Mucosa of stomach (tissue), 1 donor: ENCODE data around the gene S100A5.
A peak's percentile ranks its signal among the peaks of the same experiment; 100 is the strongest.
"Not testable (repeated sequence)": the region's sequence is repeated elsewhere in the genome, so short reads cannot be mapped to it uniquely, and the experiment has no call there.

Experiments used
- H3K27me3 ChIP-seq: one replicate; pipeline ENCODE4 v1.7.0; 2013; ENCODE audit warnings: mild to moderate bottlenecking, low read length; ENCODE audit not compliant: control insufficient read depth, insufficient read depth
- H3K36me3 ChIP-seq: one replicate; pipeline ENCODE4 v1.7.0; 2013; ENCODE audit warnings: low read length; ENCODE audit not compliant: control insufficient read depth, insufficient read depth
- H3K4me1 ChIP-seq: one replicate; pipeline ENCODE4 v1.7.0; 2013; ENCODE audit warnings: mild to moderate bottlenecking, low read length; ENCODE audit not compliant: control insufficient read depth, insufficient read depth
- H3K4me3 ChIP-seq: one replicate; pipeline ENCODE4 v1.7.0; 2013; ENCODE audit warnings: low read length
- H3K9ac ChIP-seq: one replicate; pipeline ENCODE4 v1.7.0; 2013; ENCODE audit warnings: mild to moderate bottlenecking, low read length, moderate library complexity
- H3K9me3 ChIP-seq: one replicate; pipeline ENCODE4 v1.7.0; 2013; ENCODE audit warnings: mild to moderate bottlenecking, low read length, moderate library complexity; ENCODE audit not compliant: control insufficient read depth
- donor health status: Pancreatic carcinoma.

The S100A5 gene

GRCh38 chr1:153534226-153534924 is 6.4 kb downstream of the S100A5 start:
- Histone ChIP-seq H3K9me3 (no peaks in the 10 kb centered on the region), H3K36me3 (peaks cover 14% of the 10 kb centered on the region), H3K27me3 (no peaks in the 10 kb centered on the region), H3K9ac (peak overlapping the region; percentile 99), H3K4me3 (peak overlapping the region; percentile 85), H3K4me1 (peaks cover 62% of the 10 kb centered on the region)

DNA sequence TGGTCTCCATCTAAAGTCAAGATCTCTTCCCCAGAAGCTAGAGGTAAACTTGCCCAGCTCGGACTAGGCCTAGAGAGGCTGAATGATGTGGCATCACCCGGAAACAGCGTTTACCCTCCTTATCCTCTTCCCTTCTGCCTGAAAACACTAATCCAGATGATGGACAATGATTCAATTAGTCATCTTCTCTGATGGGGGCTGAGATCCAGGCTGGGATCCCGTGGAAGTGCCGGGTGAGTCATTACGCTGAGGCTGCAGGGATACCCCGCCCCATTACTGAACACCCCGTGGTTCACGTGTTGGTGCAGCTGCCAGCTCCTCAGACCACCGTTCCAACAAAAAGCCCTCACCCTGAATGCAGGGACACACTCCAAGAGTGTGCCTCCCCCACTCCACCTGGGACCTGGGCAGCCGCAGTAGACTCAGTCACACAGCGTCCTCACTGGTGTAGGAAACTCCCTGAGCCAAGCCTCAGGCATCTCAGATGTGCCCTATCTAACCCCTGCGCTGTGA is 7.0 kb downstream of the S100A5 start:
- peaks cover 62% of the 10 kb centered on the region for H3K4me1 ChIP-seq
- H3K27me3 ChIP-seq: no peaks in the 10 kb centered on the region
- H3K4me3 ChIP-seq: peak overlapping the region; percentile 85
- no peaks in the 10 kb centered on the region for H3K9me3 ChIP-seq
- H3K36me3 ChIP-seq: peaks cover 14% of the 10 kb centered on the region
- peak overlapping the region; percentile 99 for H3K9ac ChIP-seq

- peak overlapping the region; percentile 85 for H3K4me3 ChIP-seq
- H3K9ac ChIP-seq: peak overlapping the region; percentile 99
- no peaks in the 10 kb centered on the region for H3K27me3 ChIP-seq
- H3K4me1 ChIP-seq: peaks cover 54% of the 10 kb centered on the region
- peaks cover 14% of the 10 kb centered on the region for H3K36me3 ChIP-seq
- H3K9me3 ChIP-seq: no peaks in the 10 kb centered on the region
These were observed 7.8 kb downstream of the S100A5 start for GRCh38 chr1:153532769-153533599.

GRCh38 chr1:153532181-153532580 is 8.6 kb downstream of the S100A5 start:
- Histone ChIP-seq H3K4me3 (no peak overlapping the region), H3K9ac (peak overlapping the region; percentile 99), H3K27me3 (no peaks in the 10 kb centered on the region), H3K9me3 (no peaks in the 10 kb centered on the region), H3K4me1 (peaks cover 46% of the 10 kb centered on the region), H3K36me3 (peaks cover 14% of the 10 kb centered on the region)

- H3K4me3 ChIP-seq: no peak overlapping the region
- H3K36me3 ChIP-seq: peaks cover 14% of the 10 kb centered on the region
- H3K27me3 ChIP-seq: no peaks in the 10 kb centered on the region
- H3K4me1 ChIP-seq: peaks cover 41% of the 10 kb centered on the region
- no peak overlapping the region for H3K9ac ChIP-seq
- H3K9me3 ChIP-seq: no peaks in the 10 kb centered on the region
These were observed 9.1 kb downstream of the S100A5 start for GRCh38 chr1:153531638-153532037.

- no peak overlapping the region for H3K9ac ChIP-seq
- no peaks in the 10 kb centered on the region for H3K9me3 ChIP-seq
- H3K27me3 ChIP-seq: no peaks in the 10 kb centered on the region
- H3K4me1 ChIP-seq: peaks cover 23% of the 10 kb centered on the region
- no peaks in the 10 kb centered on the region for H3K36me3 ChIP-seq
- H3K4me3 ChIP-seq: no peak overlapping the region
These were observed 13.1 kb downstream of the S100A5 start for GRCh38 chr1:153527683-153528040.

DNA sequence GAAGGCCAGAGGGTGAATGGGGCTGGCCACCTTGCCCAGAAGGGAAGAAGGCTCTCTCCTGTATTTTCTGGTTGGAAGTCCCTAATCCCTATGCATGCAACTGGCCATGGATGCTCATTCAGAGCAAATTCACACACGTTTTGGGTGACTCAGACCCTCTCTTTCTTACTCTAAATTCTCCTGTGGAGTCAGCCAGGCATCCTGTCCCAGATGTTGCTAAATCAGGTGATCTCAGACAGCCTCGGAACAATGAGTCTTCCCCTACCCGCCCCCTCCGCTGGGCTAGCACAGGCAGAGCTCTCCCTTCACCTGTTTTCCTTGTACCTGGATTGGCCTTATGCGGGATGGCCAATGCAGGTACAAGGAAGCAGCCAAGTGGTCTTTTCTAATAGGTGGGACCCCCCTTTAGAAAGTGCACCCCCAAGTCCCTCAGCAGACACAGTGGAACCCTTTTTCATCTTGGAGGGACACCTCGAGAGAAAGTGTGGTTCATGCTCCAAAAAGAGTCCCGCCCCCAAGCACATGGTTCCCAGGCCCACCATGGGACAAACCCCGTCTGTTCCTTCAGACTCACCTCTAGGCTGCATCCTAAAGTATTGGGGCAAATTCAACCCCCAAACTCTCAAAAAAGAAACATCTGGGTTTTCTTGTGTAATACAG is 13.6 kb downstream of the S100A5 start:
- H3K4me3 ChIP-seq: no peak overlapping the region
- no peaks in the 10 kb centered on the region for H3K36me3 ChIP-seq
- H3K4me1 ChIP-seq: peaks cover 18% of the 10 kb centered on the region
- H3K27me3 ChIP-seq: no peaks in the 10 kb centered on the region
- H3K9ac ChIP-seq: no peak overlapping the region
- no peaks in the 10 kb centered on the region for H3K9me3 ChIP-seq

DNA sequence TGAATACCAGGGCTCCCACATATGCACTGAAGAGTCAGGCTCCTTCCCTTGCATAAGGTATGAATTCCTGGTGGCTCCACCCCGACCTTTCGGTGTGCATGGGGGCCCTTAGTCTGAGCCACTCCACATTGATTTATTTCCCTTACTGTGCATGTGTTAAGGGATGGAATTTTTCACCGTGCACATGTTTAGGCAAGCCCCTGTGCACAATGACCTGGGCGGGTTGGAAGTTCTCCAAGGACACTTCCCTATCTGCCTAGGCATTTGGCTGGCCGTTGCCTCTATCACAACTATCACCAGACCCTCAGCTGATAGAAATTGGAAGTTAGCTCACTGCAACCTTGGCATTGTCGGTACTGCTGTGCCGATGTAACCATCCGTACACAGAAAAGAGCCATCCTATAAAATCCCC is 14.6 kb downstream of the S100A5 start:
- Histone ChIP-seq H3K9ac (no peak overlapping the region), H3K36me3 (no peaks in the 10 kb centered on the region), H3K9me3 (no peaks in the 10 kb centered on the region), H3K27me3 (no peaks in the 10 kb centered on the region), H3K4me3 (no peak overlapping the region), H3K4me1 (peaks cover 13% of the 10 kb centered on the region)

DNA sequence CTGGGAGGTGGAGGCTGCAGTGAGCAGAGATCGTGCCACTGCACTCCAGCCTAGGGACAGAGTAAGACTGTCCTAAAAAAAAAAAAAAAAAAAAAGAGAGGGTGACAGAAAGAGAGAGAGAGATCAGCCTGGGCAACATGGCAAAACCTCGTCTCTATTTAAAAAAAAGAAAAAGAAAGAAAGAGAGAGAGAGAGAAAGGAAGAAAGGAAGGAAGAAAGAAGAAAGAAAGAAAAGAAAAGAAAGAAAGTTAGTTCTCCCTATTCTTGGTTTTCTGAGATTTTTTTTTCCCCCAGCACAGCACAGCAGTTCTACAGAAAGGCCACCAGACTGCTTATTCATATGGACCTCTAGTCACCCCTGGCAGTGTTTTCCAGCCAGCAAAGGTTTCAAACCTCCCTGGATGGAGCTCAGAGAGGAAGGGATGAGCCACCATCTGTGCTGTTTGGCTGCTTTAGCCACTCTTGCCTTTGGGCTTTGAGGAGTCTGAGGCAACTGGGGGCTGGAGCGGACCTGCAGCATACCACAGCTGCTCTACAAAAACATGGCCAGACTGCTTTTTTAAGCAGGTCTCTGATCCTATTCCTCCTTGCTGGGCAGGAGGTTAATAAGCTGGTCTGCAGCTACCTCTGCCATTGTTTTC is 15.5 kb downstream of the S100A5 start:
- H3K27me3 ChIP-seq: no peaks in the 10 kb centered on the region
- no peaks in the 10 kb centered on the region for H3K36me3 ChIP-seq

DNA sequence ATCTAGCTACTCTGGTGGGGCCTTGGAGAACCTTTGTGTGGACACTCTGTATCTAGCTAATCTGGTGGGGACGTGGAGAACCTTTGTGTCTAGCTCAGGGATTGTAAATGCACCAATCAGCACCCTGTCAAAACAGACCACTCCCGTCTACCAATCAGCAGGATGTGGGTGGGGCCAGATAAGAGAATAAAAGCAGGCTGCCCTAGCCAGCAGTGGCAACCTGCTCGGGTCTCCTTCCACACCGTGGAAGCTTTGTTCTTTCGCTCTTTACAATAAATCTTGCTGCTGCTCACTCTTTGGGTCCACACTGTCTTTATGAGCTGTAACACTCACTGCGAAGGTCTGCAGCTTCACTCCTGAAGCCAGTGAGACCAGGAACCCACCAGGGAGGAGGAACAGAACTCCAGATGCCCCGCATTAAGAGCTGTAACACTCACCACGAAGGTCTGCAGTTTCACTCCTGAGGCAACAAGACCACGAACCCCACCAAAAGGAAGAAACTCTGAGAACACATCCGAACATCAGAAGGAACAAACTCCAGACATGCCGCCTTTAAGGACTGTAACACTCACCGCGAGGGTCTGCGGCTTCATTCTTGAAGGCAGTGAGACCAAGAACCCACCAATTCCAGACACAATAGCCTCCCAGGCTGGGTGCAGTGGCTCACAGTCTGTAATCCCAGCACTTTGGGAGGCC is 18.2 kb downstream of the S100A5 start:
- not testable (repeated sequence) for H3K36me3 ChIP-seq, H3K9me3 ChIP-seq, H3K4me3 ChIP-seq

More for the DNA sequence above, 15.5 kb downstream of the S100A5 start:
- Histone ChIP-seq H3K4me1 (peaks cover 22% of the 10 kb centered on the region), H3K9me3 (no peaks in the 10 kb centered on the region), H3K4me3 (no peak overlapping the region), H3K9ac (no peak overlapping the region)

GRCh38 chr1:153521808-153522207 is 18.9 kb downstream of the S100A5 start:
- H3K9ac ChIP-seq, H3K27me3 ChIP-seq, H3K4me3 ChIP-seq, H3K9me3 ChIP-seq, H3K36me3 ChIP-seq: not testable (repeated sequence)
- peaks cover 23% of the 10 kb centered on the region for H3K4me1 ChIP-seq

More for the DNA sequence above, 18.2 kb downstream of the S100A5 start:
- not testable (repeated sequence) for H3K9ac ChIP-seq, H3K27me3 ChIP-seq
- H3K4me1 ChIP-seq: peaks cover 23% of the 10 kb centered on the region
